ENCODE measurements around the gene RNASEH2B.

RNASEH2B gene

GRCh38 chr13:50941146-50941545, 31.6 kb downstream of the RNASEH2B start:
- DNase-seq (ENCODE audit: low read depth), result no peak

- no peak for DNase-seq (ENCODE audit: low read depth)
Observed at GRCh38 chr13:50942630-50943311, 33.2 kb downstream of the RNASEH2B start.

- no peak for DNase-seq (ENCODE audit: low read depth)
Observed at GRCh38 chr13:50945669-50946068, 36.1 kb downstream of the RNASEH2B start.

GRCh38 chr13:50948601-50949000, 39.0 kb downstream of the RNASEH2B start:
- DNase-seq (ENCODE audit: low read depth), result no peak

GRCh38 chr13:50950849-50951248, 41.3 kb downstream of the RNASEH2B start:
- DNase-seq (ENCODE audit: low read depth), result no peak

- DNase-seq (ENCODE audit: low read depth), result no peak
Observed at GRCh38 chr13:50951366-50951765, 41.8 kb downstream of the RNASEH2B start.

GRCh38 chr13:50955241-50955640, 45.6 kb downstream of the RNASEH2B start:
- DNase-seq (ENCODE audit: low read depth), result no peak

GRCh38 chr13:50955798-50956197, 46.2 kb downstream of the RNASEH2B start:
- no peak for DNase-seq (ENCODE audit: low read depth)

- no peak for DNase-seq (ENCODE audit: low read depth)
Observed at GRCh38 chr13:50957620-50958019, 48.0 kb downstream of the RNASEH2B start.

- no peak for DNase-seq (ENCODE audit: low read depth)
Observed at GRCh38 chr13:50969691-50970090, 60.1 kb downstream of the RNASEH2B start.

GRCh38 chr13:50970956-50971355, 61.4 kb downstream of the RNASEH2B start:
- DNase-seq (ENCODE audit: low read depth), result no peak

- no peak for DNase-seq (ENCODE audit: low read depth)
Observed at GRCh38 chr13:50974268-50974667, 64.7 kb downstream of the RNASEH2B start.

GRCh38 chr13:50979187-50979586, 69.6 kb downstream of the RNASEH2B start:
- no peak for DNase-seq (ENCODE audit: low read depth)

- no peak for DNase-seq (ENCODE audit: low read depth)
Observed at GRCh38 chr13:50981686-50982085, 72.1 kb downstream of the RNASEH2B start.

GRCh38 chr13:50989476-50989875, 79.9 kb downstream of the RNASEH2B start:
- peak; percentile 5 for DNase-seq (ENCODE audit: low read depth)

- no peak for DNase-seq (ENCODE audit: low read depth)
Observed at GRCh38 chr13:50990065-50990817, 80.7 kb downstream of the RNASEH2B start.

GRCh38 chr13:50990818-50991506, 81.4 kb downstream of the RNASEH2B start:
- peak; percentile 46 for DNase-seq (ENCODE audit: low read depth)

GRCh38 chr13:50991579-50992521, 82.3 kb downstream of the RNASEH2B start:
- DNase-seq (ENCODE audit: low read depth), result no peak

- DNase-seq (ENCODE audit: low read depth), result no peak
Observed at GRCh38 chr13:50993371-50993770, 83.8 kb downstream of the RNASEH2B start.

- DNase-seq (ENCODE audit: low read depth), result no peak
Observed at GRCh38 chr13:50993934-50994333, 84.3 kb downstream of the RNASEH2B start.

- DNase-seq (ENCODE audit: low read depth), result no peak
Observed at GRCh38 chr13:50994651-50995050, 85.1 kb downstream of the RNASEH2B start.

- DNase-seq (ENCODE audit: low read depth), result no peak
Observed at GRCh38 chr13:50995854-50996253, 86.3 kb downstream of the RNASEH2B start.
